Measurements from ENCODE around the gene PPP4R2. TPM values are rescaled to one million over a fixed set of nuclear protein-coding genes. Genes with fewer than 3 reads are reported as not detected.

The PPP4R2 gene
- total and polyA plus RNA-seq, 2 of the 4 experiments (the other 2 are of a cell fraction): 13.5 to 31.4 TPM

DNA sequence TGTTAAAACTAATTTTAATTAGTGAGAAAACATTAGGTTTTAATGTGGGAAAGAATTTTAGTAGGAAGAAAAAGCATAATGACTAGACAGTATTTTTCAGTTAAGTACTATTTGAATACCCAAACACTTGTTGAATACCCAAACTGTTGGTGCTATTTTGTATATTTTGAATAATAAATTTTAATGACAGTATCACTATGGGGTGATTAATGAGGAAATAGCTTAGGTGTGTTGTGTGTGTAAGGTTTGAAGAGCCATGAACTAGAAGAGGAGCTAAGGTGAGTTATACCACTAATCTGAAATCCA, 60.2 kb downstream of the PPP4R2 start:
- H2AK9ac ChIP-seq (replicated peaks; ENCODE audit: low read depth, low read length, poor library complexity): no peak overlapping the region
- H3K18ac ChIP-seq (ENCODE audit: low read depth, low read length): no peak overlapping the region
- no peak overlapping the region for H3K27ac ChIP-seq (ENCODE audit: insufficient read depth, low read length)
- H3K9ac ChIP-seq (ENCODE audit: low read depth, low read length): no peak overlapping the region
- CTCF ChIA-PET: interaction anchor here (0.6 to 1.4 kb wide), 10 partner anchors 12 to 206 kb away, joined by 3 to 7 read pairs (median 3); no protein-coding TSS in a partner anchor
- POLR2A ChIA-PET (ENCODE audit: unreplicated experiment): no interaction called here
- no peak overlapping the region for H2AK5ac ChIP-seq (ENCODE audit: low read depth, low read length)
- peaks cover 4% of the 10 kb centered on the region for H3K36me3 ChIP-seq (ENCODE audit: control insufficient read depth, insufficient read depth, low read length)
- H2BK20ac ChIP-seq (ENCODE audit: low read depth, low read length): no peak overlapping the region
- in situ Hi-C loops (cut with MboI; ENCODE audit: low sequenced_read_pairs) (loop anchor here (5.0 kb wide), 1 partner anchor 114 kb away; no protein-coding TSS in a partner anchor), dilution Hi-C loops (cut with HindIII; ENCODE audit: low sequenced_read_pairs, unreplicated experiment) (no loop called here), intact Hi-C loops (cut with micrococcal nuclease) (loop anchor here (1.0 to 5.0 kb wide), 3 partner anchors 59 to 205 kb away; partner anchors contain the start of gene PPP4R2)
- TF ChIP-seq MXI1 (IDR thresholded peaks at IDR 0.05; ENCODE audit: borderline replicate concordance, low read depth, low read length) (no peak), FOS (IDR thresholded peaks at IDR 0.05; ENCODE audit: low read depth, low read length) (no peak), MAFK (IDR thresholded peaks at IDR 0.05; ENCODE audit: low read depth, low read length) (no peak), CHD1 (IDR thresholded peaks at IDR 0.05; ENCODE audit: low read depth, low read length) (no peak), RCOR1 (IDR thresholded peaks at IDR 0.05; ENCODE audit: insufficient replicate concordance, low read length) (no peak), CEBPB (IDR thresholded peaks at IDR 0.05; ENCODE audit: low read depth, low read length) (no peak)
- TF ChIP-seq, protein P1, sequence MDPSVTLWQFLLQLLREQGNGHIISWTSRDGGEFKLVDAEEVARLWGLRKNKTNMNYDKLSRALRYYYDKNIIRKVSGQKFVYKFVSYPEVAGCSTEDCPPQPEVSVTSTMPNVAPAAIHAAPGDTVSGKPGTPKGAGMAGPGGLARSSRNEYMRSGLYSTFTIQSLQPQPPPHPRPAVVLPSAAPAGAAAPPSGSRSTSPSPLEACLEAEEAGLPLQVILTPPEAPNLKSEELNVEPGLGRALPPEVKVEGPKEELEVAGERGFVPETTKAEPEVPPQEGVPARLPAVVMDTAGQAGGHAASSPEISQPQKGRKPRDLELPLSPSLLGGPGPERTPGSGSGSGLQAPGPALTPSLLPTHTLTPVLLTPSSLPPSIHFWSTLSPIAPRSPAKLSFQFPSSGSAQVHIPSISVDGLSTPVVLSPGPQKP (IDR thresholded peaks at IDR 0.05; ENCODE audit: borderline replicate concordance, low read depth, low read length): no peak
- TF ChIP-seq, protein P2, sequence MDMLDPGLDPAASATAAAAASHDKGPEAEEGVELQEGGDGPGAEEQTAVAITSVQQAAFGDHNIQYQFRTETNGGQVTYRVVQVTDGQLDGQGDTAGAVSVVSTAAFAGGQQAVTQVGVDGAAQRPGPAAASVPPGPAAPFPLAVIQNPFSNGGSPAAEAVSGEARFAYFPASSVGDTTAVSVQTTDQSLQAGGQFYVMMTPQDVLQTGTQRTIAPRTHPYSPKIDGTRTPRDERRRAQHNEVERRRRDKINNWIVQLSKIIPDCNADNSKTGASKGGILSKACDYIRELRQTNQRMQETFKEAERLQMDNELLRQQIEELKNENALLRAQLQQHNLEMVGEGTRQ (IDR thresholded peaks at IDR 0.05; ENCODE audit: low read depth, low read length): no peak
- TF ChIP-seq, protein P3, sequence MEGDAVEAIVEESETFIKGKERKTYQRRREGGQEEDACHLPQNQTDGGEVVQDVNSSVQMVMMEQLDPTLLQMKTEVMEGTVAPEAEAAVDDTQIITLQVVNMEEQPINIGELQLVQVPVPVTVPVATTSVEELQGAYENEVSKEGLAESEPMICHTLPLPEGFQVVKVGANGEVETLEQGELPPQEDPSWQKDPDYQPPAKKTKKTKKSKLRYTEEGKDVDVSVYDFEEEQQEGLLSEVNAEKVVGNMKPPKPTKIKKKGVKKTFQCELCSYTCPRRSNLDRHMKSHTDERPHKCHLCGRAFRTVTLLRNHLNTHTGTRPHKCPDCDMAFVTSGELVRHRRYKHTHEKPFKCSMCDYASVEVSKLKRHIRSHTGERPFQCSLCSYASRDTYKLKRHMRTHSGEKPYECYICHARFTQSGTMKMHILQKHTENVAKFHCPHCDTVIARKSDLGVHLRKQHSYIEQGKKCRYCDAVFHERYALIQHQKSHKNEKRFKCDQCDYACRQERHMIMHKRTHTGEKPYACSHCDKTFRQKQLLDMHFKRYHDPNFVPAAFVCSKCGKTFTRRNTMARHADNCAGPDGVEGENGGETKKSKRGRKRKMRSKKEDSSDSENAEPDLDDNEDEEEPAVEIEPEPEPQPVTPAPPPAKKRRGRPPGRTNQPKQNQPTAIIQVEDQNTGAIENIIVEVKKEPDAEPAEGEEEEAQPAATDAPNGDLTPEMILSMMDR (conservative IDR thresholded peaks at IDR 0.05; ENCODE audit: low read depth, low read length): no peak
- ATAC-seq (ENCODE audit: low read depth) (no peak), DNase-seq (no peak)
- no peak overlapping the region for H3K14ac ChIP-seq (replicated peaks; ENCODE audit: low read depth, low read length)
- H3K4me3 ChIP-seq (ENCODE audit: insufficient read depth, low read depth, low read length): no peak overlapping the region
- no peak overlapping the region for H3K4me2 ChIP-seq (ENCODE audit: low read depth, low read length)
- no peak overlapping the region for H3K4ac ChIP-seq (ENCODE audit: low read depth, low read length)
- H2BK15ac ChIP-seq (ENCODE audit: low read depth, low read length): no peak overlapping the region
- no peak overlapping the region for H4K5ac ChIP-seq (ENCODE audit: low read depth, low read length)
- H2BK5ac ChIP-seq (ENCODE audit: low read depth, low read length, poor library complexity, severe bottlenecking): no peak overlapping the region
- H3K79me1 ChIP-seq (ENCODE audit: low read depth in 1 of 2, low read length in 2 of 2): peaks cover 17 to 47% of the 10 kb centered on the region in 2 experiments
- no peaks in the 10 kb centered on the region for H3K27me3 ChIP-seq (ENCODE audit: control insufficient read depth, insufficient read depth, low read length)
- no peaks in the 10 kb centered on the region; the same call in 1 of the 2 replicates for H3K4me1 ChIP-seq (ENCODE audit: control insufficient read depth, insufficient read depth, low read length)
- no peak overlapping the region for H3K23ac ChIP-seq (ENCODE audit: low read depth, low read length)
- no peak overlapping the region for H4K91ac ChIP-seq (ENCODE audit: insufficient read depth, low read depth, low read length)
- BruUV-seq (replicated peaks): no TSS peak
- no peak overlapping the region for H4K8ac ChIP-seq (ENCODE audit: low read depth in 2 of 2, low read length in 2 of 2)
- no peak overlapping the region for H3K56ac ChIP-seq (ENCODE audit: extremely low read depth, insufficient read depth, low read length)
- H2AFZ ChIP-seq (replicated peaks; ENCODE audit: low read length, poor library complexity): no peak overlapping the region
- H3K9me3 ChIP-seq (ENCODE audit: control insufficient read depth, insufficient read depth, low read length): no peaks in the 10 kb centered on the region
- no peak overlapping the region for H2BK120ac ChIP-seq (ENCODE audit: low read depth, low read length)
- peaks cover 43% of the 10 kb centered on the region for H4K20me1 ChIP-seq (ENCODE audit: insufficient read depth, low read length)
- no peaks in the 10 kb centered on the region for H3K9me1 ChIP-seq (ENCODE audit: insufficient read depth, low read length)
